COR-L47 (cell line): ENCODE data around the gene TMEM33.
A peak's percentile ranks its signal among the peaks of the same experiment; 100 is the strongest.
"Not testable (repeated sequence)": the region's sequence is repeated elsewhere in the genome, so short reads cannot be mapped to it uniquely, and the experiment has no call there.

Experiments
- DNase-seq: peaks from one replicate; lab custom pipeline; 2025; lab: John Stamatoyannopoulos, UW

TMEM33 gene

GRCh38 chr4:41934901-41935651, at the start of gene TMEM33:
TSS of gene TMEM33 (plus strand) at chr4:41935429. CDS start at chr4:41935485, 56 bp downstream.
- peak; percentile 83 for DNase-seq

- DNase-seq, result no peak
These were observed 49.8 kb upstream of the TMEM33 start for GRCh38 chr4:41885456-41885855.

GRCh38 chr4:41887277-41887676, 48.0 kb upstream of the TMEM33 start:
- no peak for DNase-seq

- peak; percentile 12 for DNase-seq
These were observed 47.2 kb upstream of the TMEM33 start for GRCh38 chr4:41887821-41888686.

GRCh38 chr4:41888687-41889074, 46.5 kb upstream of the TMEM33 start:
- no peak for DNase-seq

GRCh38 chr4:41889317-41889716, 45.9 kb upstream of the TMEM33 start:
- DNase-seq, result no peak

- no peak for DNase-seq
These were observed 45.1 kb upstream of the TMEM33 start for GRCh38 chr4:41890085-41890484.

GRCh38 chr4:41896648-41897047, 38.6 kb upstream of the TMEM33 start:
- DNase-seq, result no peak

GRCh38 chr4:41897698-41898097, 37.5 kb upstream of the TMEM33 start:
- DNase-seq, result no peak

- not testable (repeated sequence) for DNase-seq
These were observed 26.1 kb upstream of the TMEM33 start for GRCh38 chr4:41909136-41909535.

GRCh38 chr4:41912546-41912945, 22.7 kb upstream of the TMEM33 start:
- no peak for DNase-seq

- DNase-seq, result no peak
These were observed 21.7 kb upstream of the TMEM33 start for GRCh38 chr4:41913509-41913908.

GRCh38 chr4:41918278-41918677, 17.0 kb upstream of the TMEM33 start:
- DNase-seq, result no peak

GRCh38 chr4:41920416-41920815, 14.8 kb upstream of the TMEM33 start:
- DNase-seq, result not testable (repeated sequence)

- DNase-seq, result no peak
These were observed 13.8 kb upstream of the TMEM33 start for GRCh38 chr4:41921476-41921875.

- DNase-seq, result no peak
These were observed 7.3 kb upstream of the TMEM33 start for GRCh38 chr4:41927796-41928499.

- DNase-seq, result no peak
These were observed 4.9 kb upstream of the TMEM33 start for GRCh38 chr4:41930139-41930831.

GRCh38 chr4:41932988-41933387, 2.2 kb upstream of the TMEM33 start:
- no peak for DNase-seq

- DNase-seq, result no peak
These were observed 1.2 kb upstream of the TMEM33 start for GRCh38 chr4:41933997-41934503.

- no peak for DNase-seq
These were observed 722 bp upstream of the TMEM33 start for GRCh38 chr4:41934514-41934900.

GRCh38 chr4:41935652-41936021, 408 bp downstream of the TMEM33 start:
- no peak for DNase-seq
